Naive thymus-derived CD4-positive, alpha-beta T cell (primary cell): ENCODE data around the gene GAL. TPM values are rescaled to one million over a fixed set of nuclear protein-coding genes. Genes with fewer than 3 reads are reported as not detected.

Source experiments
- ATAC-seq: fragments of 150-1000 bp; cut with Tn5 transposase; 2 replicates; pipeline ENCODE4 v1.10.0; 2021; ENCODE audit warnings: mild to moderate bottlenecking, moderate library complexity
- CTCF ChIA-PET: fragments of 350-600 bp; sonication (Branson Sonifier 250); formaldehyde crosslinking; loops from one replicate; lab custom pipeline; 2021; ENCODE audit warnings: antibody characterized with exemption; lab: Charles Lee
- POLR2A ChIA-PET: fragments of 350-600 bp; sonication (Branson Sonifier 250); formaldehyde crosslinking; loops from one replicate; lab custom pipeline; 2021; ENCODE audit warnings: antibody characterized with exemption, inconsistent platforms; lab: Charles Lee
- DNase-seq, 9 donors: peaks; one replicate each; pipeline versions ENCODE4 v3.0.0 to v3.0.0-alpha.2; 2020 to 2022; ENCODE audit warnings: mixed read lengths in 1 of 9
- H3K27ac ChIP-seq: one replicate; pipeline ENCODE4 v1.7.0; 2013; ENCODE audit warnings: mild to moderate bottlenecking, low read depth, low read length, moderate library complexity
- H3K27me3 ChIP-seq, 2 donors: one replicate each; pipeline ENCODE4 v1.7.0; 2013; ENCODE audit warnings: low read length in 2 of 2, mild to moderate bottlenecking in 2 of 2, moderate library complexity in 2 of 2; ENCODE audit not compliant: control insufficient read depth in 2 of 2, insufficient read depth in 2 of 2
- H3K36me3 ChIP-seq, 3 experiments: 1 replicate in 2 of 3; 2 replicates in 1 of 3; pipeline ENCODE4 v1.7.0; 2013; ENCODE audit warnings: low read length in 3 of 3, mild to moderate bottlenecking in 3 of 3, moderate library complexity in 1 of 3; ENCODE audit not compliant: insufficient read depth in 3 of 3, control insufficient read depth in 2 of 3
- H3K4me1 ChIP-seq, 2 donors: one replicate each; pipeline ENCODE4 v1.7.0; 2013; ENCODE audit warnings: low read length in 2 of 2, mild to moderate bottlenecking in 2 of 2, moderate library complexity in 1 of 2; ENCODE audit not compliant: control insufficient read depth in 2 of 2, insufficient read depth in 2 of 2
- H3K4me3 ChIP-seq: 2 replicates; pipeline ENCODE4 v1.7.0; 2013; ENCODE audit warnings: mild to moderate bottlenecking, low read length
- H3K9me3 ChIP-seq, 3 experiments: 1 replicate in 2 of 3; 2 replicates in 1 of 3; pipeline ENCODE4 v1.7.0; 2013; ENCODE audit warnings: low read length in 3 of 3; ENCODE audit not compliant: control insufficient read depth in 2 of 3
- H3K27ac Mint-ChIP-seq, 9 donors: one replicate each; pipeline ENCODE4 v1.8.0; 2020 to 2022; ENCODE audit warnings: mixed read lengths in 9 of 9, mild to moderate bottlenecking in 8 of 9, moderate library complexity in 5 of 9, inconsistent platforms in 2 of 9
- H3K27me3 Mint-ChIP-seq, 5 donors: one replicate each; pipeline ENCODE4 v1.8.0; 2021 to 2022; ENCODE audit warnings: mixed read lengths in 5 of 5, mild to moderate bottlenecking in 1 of 5
- H3K36me3 Mint-ChIP-seq, 5 donors: one replicate each; pipeline ENCODE4 v1.8.0; 2020 to 2022; ENCODE audit warnings: mixed read lengths in 5 of 5, mild to moderate bottlenecking in 3 of 5, inconsistent platforms in 1 of 5
- H3K4me1 Mint-ChIP-seq, 7 donors: one replicate each; pipeline ENCODE4 v1.8.0; 2020 to 2022; ENCODE audit warnings: mixed read lengths in 7 of 7, mild to moderate bottlenecking in 3 of 7, inconsistent platforms in 1 of 7
- H3K4me3 Mint-ChIP-seq, 10 donors: one replicate each; pipeline ENCODE4 v1.8.0; 2020 to 2022; ENCODE audit warnings: mild to moderate bottlenecking in 10 of 10, mixed read lengths in 10 of 10, moderate library complexity in 6 of 10, inconsistent platforms in 2 of 10
- H3K9me3 Mint-ChIP-seq, 11 donors: one replicate each; pipeline ENCODE4 v1.8.0; 2020 to 2022; ENCODE audit warnings: mixed read lengths in 11 of 11, mild to moderate bottlenecking in 4 of 11, inconsistent platforms in 1 of 11, moderate library complexity in 1 of 11
- intact Hi-C, 2 donors: fragments of 100-400 bp; cut with micrococcal nuclease; formaldehyde crosslinking; loops; one replicate each; pipeline ENCODE4 v1.15.1; 2023
- polyA plus RNA-seq, 2 donors: library from polyadenylated mRNA; unstranded; fragments of 300-500 nt; fragmentation: Illumina TruSeq; gene quantifications; one replicate each; pipeline ENCODE4 v1.2.3, GENCODE V29; 2021
- total RNA-seq, 6 experiments: library from RNA in 5 of 6; stranded (reverse) in 5 of 6; gene quantifications; 1 replicate in 5 of 6; 2 replicates in 1 of 6; pipeline ENCODE4 v1.2.3 and lab custom pipeline; 2021 to 2026

Gene GAL
- total and polyA plus RNA-seq, 7 experiments from 2014 or later = not detected

GRCh38 chr11:68714060-68714856 lies 29.9 kb downstream of the GAL start:
- intact Hi-C loops = no loop called here
- Mint-ChIP-seq H3K9me3 (peaks cover 0 to 12% (median 3%) of the 10 kb centered on the region in 11 donors), H3K4me3 (no peak overlapping the region), H3K27me3 (peaks cover 0 to 7% (median 0%) of the 10 kb centered on the region in 5 donors), H3K4me1 (peaks cover 0 to 2% (median 0%) of the 10 kb centered on the region in 7 donors), H3K36me3 (peaks cover 0 to 30% (median 12%) of the 10 kb centered on the region in 5 donors), H3K27ac (peak overlapping the region in 1 of 9 donors; percentile 10)
- ChIA-PET CTCF (no interaction called here), POLR2A (no interaction called here)
- no peak for DNase-seq
- peaks cover 0 to 3% (median 0%) of the 10 kb centered on the region in 3 experiments for H3K9me3 ChIP-seq
- no peak for ATAC-seq
- H3K36me3 ChIP-seq = peaks cover 0 to 5% (median 0%) of the 10 kb centered on the region in 3 experiments
- H3K4me3 ChIP-seq = no peak overlapping the region
- H3K4me1 ChIP-seq = no peaks in the 10 kb centered on the region
- H3K27ac ChIP-seq = no peak overlapping the region
- H3K27me3 ChIP-seq = no peaks in the 10 kb centered on the region

- Histone ChIP-seq H3K27ac (no peak overlapping the region), H3K9me3 (peaks cover 0 to 4% (median 0%) of the 10 kb centered on the region in 3 experiments), H3K4me1 (no peaks in the 10 kb centered on the region), H3K36me3 (peaks cover 0 to 5% (median 0%) of the 10 kb centered on the region in 3 experiments), H3K27me3 (no peaks in the 10 kb centered on the region), H3K4me3 (no peak overlapping the region)
- Mint-ChIP-seq H3K27ac (peak overlapping the region in 1 of 9 donors; percentile 44), H3K9me3 (peaks cover 0 to 24% (median 14%) of the 10 kb centered on the region in 11 donors), H3K36me3 (peaks cover 0 to 42% (median 26%) of the 10 kb centered on the region in 5 donors), H3K4me3 (no peak overlapping the region), H3K27me3 (peaks cover 0 to 10% (median 0%) of the 10 kb centered on the region in 5 donors), H3K4me1 (peaks cover 0 to 3% (median 0%) of the 10 kb centered on the region in 7 donors)
- DNase-seq (no peak), ATAC-seq (no peak)
- CTCF ChIA-PET = no interaction called here
- POLR2A ChIA-PET = no interaction called here
- intact Hi-C loops = no loop called here
These were observed 31.2 kb downstream of the GAL start for GRCh38 chr11:68715456-68716122.

DNA sequence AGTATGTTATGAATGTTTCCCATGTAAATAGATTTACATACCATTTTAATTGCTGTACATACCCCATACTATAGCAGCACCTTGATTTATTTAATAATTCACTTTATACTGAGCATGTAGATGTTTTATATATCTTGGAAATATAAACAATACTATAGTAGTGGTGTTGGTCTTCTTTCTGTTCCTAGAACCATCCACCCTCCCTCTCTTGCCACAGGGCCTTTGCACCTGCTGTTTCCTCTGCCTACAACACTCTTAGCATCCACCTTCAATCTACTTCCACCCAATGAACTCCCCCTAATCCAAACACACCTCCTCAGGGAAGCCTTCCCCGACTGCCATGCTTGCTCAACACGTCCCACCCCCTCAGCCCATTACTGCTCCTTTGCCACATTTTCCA lies 36.7 kb downstream of the GAL start:
- intact Hi-C loops = no loop called here
- POLR2A ChIA-PET = no interaction called here
- no peak overlapping the region for H3K4me3 Mint-ChIP-seq

DNA sequence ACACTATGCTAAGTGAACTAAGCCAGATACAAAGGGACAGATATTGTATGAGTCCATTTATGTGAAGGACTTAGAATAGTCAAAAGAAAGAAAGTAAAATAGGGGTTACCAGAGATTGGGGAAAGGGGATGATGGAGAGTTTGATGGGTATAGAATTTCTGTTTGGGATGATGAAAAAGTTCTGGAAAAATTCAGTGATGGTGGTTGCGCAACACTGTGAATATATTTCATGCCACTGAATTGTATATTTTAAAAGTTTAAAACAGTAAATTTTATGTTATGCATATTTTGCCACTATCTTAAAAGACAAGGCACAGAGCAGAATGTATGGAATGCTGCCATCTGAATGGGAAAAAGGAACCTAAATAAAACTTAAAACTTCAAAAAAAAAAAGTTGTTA lies 37.8 kb downstream of the GAL start:
- peaks cover 0 to 28% (median 14%) of the 10 kb centered on the region in 11 donors for H3K9me3 Mint-ChIP-seq
- Histone ChIP-seq H3K4me1 (no peaks in the 10 kb centered on the region), H3K9me3 (peaks cover 0 to 4% (median 0%) of the 10 kb centered on the region in 3 experiments), H3K4me3 (no peak overlapping the region), H3K27me3 (no peaks in the 10 kb centered on the region), H3K27ac (no peak overlapping the region), H3K36me3 (no peaks in the 10 kb centered on the region)
- H3K36me3 Mint-ChIP-seq = peaks cover 0 to 40% (median 29%) of the 10 kb centered on the region in 5 donors
- CTCF ChIA-PET = no interaction called here
- POLR2A ChIA-PET = no interaction called here
- intact Hi-C loops = no loop called here
- DNase-seq = no peak
- no peak overlapping the region for H3K4me3 Mint-ChIP-seq
- peaks cover 0 to 3% (median 0%) of the 10 kb centered on the region in 7 donors for H3K4me1 Mint-ChIP-seq
- H3K27ac Mint-ChIP-seq = no peak overlapping the region
- no peak for ATAC-seq
- peaks cover 0 to 32% (median 3%) of the 10 kb centered on the region in 5 donors for H3K27me3 Mint-ChIP-seq

More for the DNA sequence above, 36.7 kb downstream of the GAL start:
- peaks cover 0 to 4% (median 0%) of the 10 kb centered on the region in 3 experiments for H3K9me3 ChIP-seq
- H3K9me3 Mint-ChIP-seq = peaks cover 0 to 28% (median 14%) of the 10 kb centered on the region in 11 donors
- H3K27ac Mint-ChIP-seq = no peak overlapping the region
- no peak overlapping the region for H3K27ac ChIP-seq
- peaks cover 0 to 31% (median 3%) of the 10 kb centered on the region in 5 donors for H3K27me3 Mint-ChIP-seq
- H3K4me3 ChIP-seq = no peak overlapping the region
- DNase-seq = no peak
- H3K36me3 Mint-ChIP-seq = peaks cover 0 to 48% (median 29%) of the 10 kb centered on the region in 5 donors
- no peaks in the 10 kb centered on the region for H3K36me3 ChIP-seq
- H3K4me1 ChIP-seq = no peaks in the 10 kb centered on the region
- ATAC-seq = no peak
- peaks cover 0 to 3% (median 0%) of the 10 kb centered on the region in 7 donors for H3K4me1 Mint-ChIP-seq
- H3K27me3 ChIP-seq = no peaks in the 10 kb centered on the region
- CTCF ChIA-PET = no interaction called here

- POLR2A ChIA-PET = no interaction called here
- peaks cover 0 to 22% (median 19%) of the 10 kb centered on the region in 5 donors for H3K36me3 Mint-ChIP-seq
- H3K27ac ChIP-seq = no peak overlapping the region
These were observed 39.9 kb downstream of the GAL start for GRCh38 chr11:68724293-68724692.

GRCh38 chr11:68727783-68728182 lies 43.4 kb downstream of the GAL start:
- Histone ChIP-seq H3K27me3 (no peaks in the 10 kb centered on the region), H3K27ac (no peak overlapping the region), H3K36me3 (no peaks in the 10 kb centered on the region), H3K4me1 (no peaks in the 10 kb centered on the region), H3K9me3 (no peaks in the 10 kb centered on the region), H3K4me3 (no peak overlapping the region)
- CTCF ChIA-PET = interaction anchor here (0.6 kb wide), 1 partner anchor 472 kb away, joined by 5 read pairs; no protein-coding TSS in a partner anchor
- ATAC-seq (no peak), DNase-seq (no peak)
- POLR2A ChIA-PET = no interaction called here
- Mint-ChIP-seq H3K27ac (no peak overlapping the region), H3K4me1 (peaks cover 0 to 7% (median 0%) of the 10 kb centered on the region in 7 donors), H3K27me3 (peaks cover 0 to 17% (median 0%) of the 10 kb centered on the region in 5 donors), H3K9me3 (no peaks in the 10 kb centered on the region), H3K4me3 (no peak overlapping the region), H3K36me3 (peaks cover 0 to 6% (median 0%) of the 10 kb centered on the region in 5 donors)
- intact Hi-C loops = no loop called here

More at GRCh38 chr11:68724293-68724692, 39.9 kb downstream of the GAL start:
- Histone ChIP-seq H3K36me3 (no peaks in the 10 kb centered on the region), H3K4me3 (no peak overlapping the region), H3K27me3 (no peaks in the 10 kb centered on the region), H3K4me1 (no peaks in the 10 kb centered on the region), H3K9me3 (peaks cover 0 to under 1% (median 0%) of the 10 kb centered on the region in 3 experiments)
- intact Hi-C loops = no loop called here
- ATAC-seq = no peak
- CTCF ChIA-PET = no interaction called here
- DNase-seq = no peak
- peaks cover 0 to 18% (median 9%) of the 10 kb centered on the region in 11 donors for H3K9me3 Mint-ChIP-seq
- H3K27ac Mint-ChIP-seq = no peak overlapping the region
- H3K4me3 Mint-ChIP-seq = no peak overlapping the region
- H3K27me3 Mint-ChIP-seq = peaks cover 0 to 33% (median 3%) of the 10 kb centered on the region in 5 donors
- peaks cover 0 to 2% (median 0%) of the 10 kb centered on the region in 7 donors for H3K4me1 Mint-ChIP-seq
